Glutamatergic neuron (in vitro differentiated cells): ENCODE data around the gene GGCX. TPM values are rescaled to one million over a fixed set of nuclear protein-coding genes. Genes with fewer than 3 reads are reported as not detected.

ENCODE experiments used
- DNase-seq: peaks from one replicate; pipeline ENCODE4 v3.0.0; 2022
- H3K27ac Mint-ChIP-seq: one replicate; pipeline ENCODE4 v1.8.0; 2020; ENCODE audit warnings: mild to moderate bottlenecking, mixed read lengths, inconsistent platforms; ENCODE audit not compliant: unreplicated experiment
- H3K27me3 Mint-ChIP-seq: one replicate; pipeline ENCODE4 v1.8.0; 2020; ENCODE audit warnings: mild to moderate bottlenecking, moderate library complexity, mixed read lengths, inconsistent platforms; ENCODE audit not compliant: unreplicated experiment
- H3K36me3 Mint-ChIP-seq: one replicate; pipeline ENCODE4 v1.8.0; 2020; ENCODE audit warnings: mild to moderate bottlenecking, mixed read lengths, inconsistent platforms; ENCODE audit not compliant: unreplicated experiment
- H3K4me1 Mint-ChIP-seq: one replicate; pipeline ENCODE4 v1.8.0; 2020; ENCODE audit warnings: mild to moderate bottlenecking, low read depth, mixed read lengths, inconsistent platforms; ENCODE audit not compliant: unreplicated experiment
- H3K4me3 Mint-ChIP-seq: one replicate; pipeline ENCODE4 v1.8.0; 2020; ENCODE audit warnings: mild to moderate bottlenecking, mixed read lengths, inconsistent platforms; ENCODE audit not compliant: unreplicated experiment
- H3K9me3 Mint-ChIP-seq: one replicate; pipeline ENCODE4 v1.8.0; 2020; ENCODE audit warnings: mild to moderate bottlenecking, moderate library complexity, mixed read lengths, inconsistent platforms; ENCODE audit not compliant: unreplicated experiment
- CTCF ChIP-seq: fragments of 200-600 bp; sonication (generic); IDR thresholded peaks from one replicate; pipeline ENCODE4 v1.5.0; 2021; ENCODE audit not compliant: partially characterized antibody, unreplicated experiment
- long read RNA-seq: library from polyadenylated mRNA; unstranded; transcript quantifications from one replicate; pipeline ENCODE4 v2.0.0, GENCODE V29; 2020; ENCODE audit not compliant: unreplicated experiment
- total RNA-seq: library from RNA; stranded (reverse); fragmentation: NEBNext Ultra II Directional; extraction: Animal tissue kit (Norgen Biotek cat#: 25700); gene quantifications from one replicate; pipeline ENCODE4 v1.2.1, GENCODE V29; 2021; ENCODE audit not compliant: unreplicated experiment

Gene GGCX
- total RNA-seq, result 49.6 TPM
- long read RNA-seq, full-length matches to known transcripts, result 9 of 15 reads
- long read RNA-seq, partial matches to known transcripts, result 0 of 15 reads
- long read RNA-seq, other reads (novel, unspliced or antisense), result 6 of 15 reads

GRCh38 chr2:85561280-85562212 lies at the start of gene GGCX:
TSS of gene GGCX (minus strand) at chr2:85561493. CDS start at chr2:85561428, 65 bp downstream.
- DNase-seq, result peak; percentile 96
- H3K9me3 Mint-ChIP-seq, result peaks cover 8% of the 10 kb centered on the region
- peak within 1 kb of the TSS; percentile 99 for H3K4me3 Mint-ChIP-seq
- no peaks in the 10 kb centered on the region for H3K36me3 Mint-ChIP-seq
- peaks cover 10% of the 10 kb centered on the region for H3K27me3 Mint-ChIP-seq
- no peak for TF ChIP-seq CTCF
- peaks cover 9% of the 10 kb centered on the region for H3K4me1 Mint-ChIP-seq
- H3K27ac Mint-ChIP-seq, result peak within 1 kb of the TSS; percentile 99

GRCh38 chr2:85607268-85608215 lies 46.2 kb upstream of the GGCX start:
- Mint-ChIP-seq H3K4me1 (peaks cover 8% of the 10 kb centered on the region), H3K9me3 (peaks cover 13% of the 10 kb centered on the region), H3K27ac (no peak overlapping the region), H3K4me3 (no peak overlapping the region), H3K27me3 (peaks cover 4% of the 10 kb centered on the region), H3K36me3 (no peaks in the 10 kb centered on the region)
- DNase-seq, result no peak
- no peak for TF ChIP-seq CTCF

GRCh38 chr2:85606116-85606455 lies 44.8 kb upstream of the GGCX start:
- H3K27me3 Mint-ChIP-seq, result peaks cover 6% of the 10 kb centered on the region
- TF ChIP-seq CTCF, result no peak
- DNase-seq, result no peak
- peak overlapping the region; percentile 8 for H3K27ac Mint-ChIP-seq
- peaks cover 10% of the 10 kb centered on the region for H3K9me3 Mint-ChIP-seq
- H3K36me3 Mint-ChIP-seq, result no peaks in the 10 kb centered on the region
- peak overlapping the region; percentile 2 for H3K4me3 Mint-ChIP-seq
- peaks cover 8% of the 10 kb centered on the region for H3K4me1 Mint-ChIP-seq

- H3K36me3 Mint-ChIP-seq, result no peaks in the 10 kb centered on the region
- peaks cover 6% of the 10 kb centered on the region for H3K27me3 Mint-ChIP-seq
- peaks cover 8% of the 10 kb centered on the region for H3K4me1 Mint-ChIP-seq
- H3K4me3 Mint-ChIP-seq, result peak overlapping the region; percentile 2
- H3K9me3 Mint-ChIP-seq, result peaks cover 10% of the 10 kb centered on the region
- DNase-seq, result no peak
- TF ChIP-seq CTCF, result no peak
- peak overlapping the region; percentile 8 for H3K27ac Mint-ChIP-seq
These were observed 44.3 kb upstream of the GGCX start for GRCh38 chr2:85605406-85606115.
